ENCODE data around the gene RASD2.

The RASD2 gene

DNA sequence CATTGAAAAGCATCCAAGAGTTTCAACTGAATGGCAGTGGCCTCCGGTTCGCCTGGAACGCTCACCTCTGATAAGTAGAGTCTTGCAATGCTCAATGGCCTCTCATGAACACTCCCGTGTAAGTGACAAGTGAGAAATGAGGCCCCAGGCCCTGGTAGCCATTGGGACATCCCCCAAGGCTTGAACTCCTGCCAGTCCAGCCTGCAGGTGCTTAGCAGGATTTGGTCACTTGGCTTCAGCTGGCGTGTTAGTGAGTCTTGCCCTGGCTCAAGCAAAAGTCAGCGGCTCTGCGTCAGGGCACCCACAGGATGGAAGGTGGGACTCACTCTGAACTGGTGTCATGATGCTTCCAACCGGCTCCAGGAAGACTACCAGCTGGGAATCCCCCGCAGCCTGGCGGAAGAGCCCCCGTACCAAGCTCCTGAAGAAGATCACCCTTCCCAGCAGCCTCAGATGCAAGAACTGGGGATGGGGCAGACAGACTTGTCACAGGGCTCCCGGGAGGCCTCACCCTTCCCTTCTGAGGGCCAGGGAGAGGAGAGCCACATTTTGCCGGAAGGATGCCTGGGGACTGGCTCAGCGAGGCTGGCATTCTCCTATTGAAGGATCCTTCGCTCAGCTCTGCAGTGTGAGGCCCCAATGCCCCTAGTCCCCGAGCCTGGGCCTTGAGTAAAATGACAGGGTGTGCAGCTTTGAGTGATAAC is 57.2 kb downstream of the RASD2 start:
- WGBS, 2 experiments (ENCODE audit: insufficient coverage in 2 of 2), result 86 to 92% methylated on average over 15 to 16 of the region's 16 CpGs
- Histone ChIP-seq H3K36me3 (ENCODE audit: control insufficient read depth, insufficient read depth, low read length) (no peaks in the 10 kb centered on the region), H3K4me3 (ENCODE audit: extremely low read depth, insufficient read depth, low read length, poor library complexity, severe bottlenecking) (no peak overlapping the region), H3K27ac (ENCODE audit: low read depth, low read length, severe bottlenecking) (no peak overlapping the region), H3K9me3 (ENCODE audit: control insufficient read depth, low read length) (no peaks in the 10 kb centered on the region), H3K4me1 (ENCODE audit: control insufficient read depth, insufficient read depth, low read length, poor library complexity, severe bottlenecking) (peaks cover 8% of the 10 kb centered on the region)

DNA sequence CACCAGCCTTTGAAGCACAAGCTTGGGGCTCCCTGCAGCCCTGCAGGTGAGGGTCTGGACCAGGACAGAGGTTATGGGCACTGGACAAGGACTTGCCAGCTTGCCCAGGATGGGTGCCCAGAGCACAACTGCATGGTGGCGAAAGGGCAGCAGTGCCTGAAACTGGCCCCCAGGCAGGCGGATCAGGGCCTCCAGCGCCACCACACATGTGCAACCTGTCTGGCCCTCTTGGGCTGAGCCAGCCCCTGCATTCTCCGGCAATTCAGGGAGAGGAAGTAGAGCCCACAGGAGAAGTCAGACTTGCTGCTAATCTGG is 57.7 kb downstream of the RASD2 start:
- H3K36me3 ChIP-seq (ENCODE audit: control insufficient read depth, insufficient read depth, low read length), result no peaks in the 10 kb centered on the region
- H3K9me3 ChIP-seq (ENCODE audit: control insufficient read depth, low read length), result no peaks in the 10 kb centered on the region
- 94 to 100% methylated on average over 4 of the region's 4 CpGs for WGBS, 2 experiments (ENCODE audit: insufficient coverage in 2 of 2)
- H3K4me3 ChIP-seq (ENCODE audit: extremely low read depth, insufficient read depth, low read length, poor library complexity, severe bottlenecking), result no peak overlapping the region
- no peak overlapping the region for H3K27ac ChIP-seq (ENCODE audit: low read depth, low read length, severe bottlenecking)
- H3K4me1 ChIP-seq (ENCODE audit: control insufficient read depth, insufficient read depth, low read length, poor library complexity, severe bottlenecking), result peaks cover 3% of the 10 kb centered on the region

DNA sequence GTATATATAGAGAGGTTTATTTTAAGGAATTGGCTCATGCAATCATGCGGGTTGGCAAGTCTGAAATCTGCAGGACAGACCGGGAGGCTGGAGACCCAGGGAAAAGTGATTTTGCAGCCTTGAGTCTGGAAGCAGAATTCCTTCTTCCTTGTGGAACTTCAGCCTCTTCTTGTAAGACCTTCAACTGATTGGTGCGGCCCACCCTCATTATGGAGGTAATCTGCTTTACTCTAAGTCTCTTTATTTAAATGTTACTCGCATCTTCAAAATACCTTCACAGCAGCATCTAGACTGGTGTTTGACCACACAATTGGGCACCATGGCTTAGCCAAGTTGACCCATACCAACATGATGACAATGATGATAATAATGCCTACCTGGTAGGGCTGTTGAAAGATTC is 58.7 kb downstream of the RASD2 start:
- H3K4me1 ChIP-seq (ENCODE audit: control insufficient read depth, insufficient read depth, low read length, poor library complexity, severe bottlenecking), result no peaks in the 10 kb centered on the region
- WGBS, 2 experiments (ENCODE audit: insufficient coverage in 2 of 2), result 88 to 100% methylated on average over 2 to 4 of the region's 4 CpGs
- H3K27ac ChIP-seq (ENCODE audit: low read depth, low read length, severe bottlenecking), result no peak overlapping the region
- no peak overlapping the region for H3K4me3 ChIP-seq (ENCODE audit: extremely low read depth, insufficient read depth, low read length, poor library complexity, severe bottlenecking)
- no peaks in the 10 kb centered on the region for H3K36me3 ChIP-seq (ENCODE audit: control insufficient read depth, insufficient read depth, low read length)
- H3K9me3 ChIP-seq (ENCODE audit: control insufficient read depth, low read length), result no peaks in the 10 kb centered on the region

- no peaks in the 10 kb centered on the region for H3K9me3 ChIP-seq (ENCODE audit: control insufficient read depth, low read length)
- peaks cover 3% of the 10 kb centered on the region for H3K4me1 ChIP-seq (ENCODE audit: control insufficient read depth, insufficient read depth, low read length, poor library complexity, severe bottlenecking)
- no peak overlapping the region for H3K27ac ChIP-seq (ENCODE audit: low read depth, low read length, severe bottlenecking)
- 86 to 96% methylated on average over 8 to 11 of the region's 12 CpGs for WGBS, 2 experiments (ENCODE audit: insufficient coverage in 2 of 2)
- H3K4me3 ChIP-seq (ENCODE audit: extremely low read depth, insufficient read depth, low read length, poor library complexity, severe bottlenecking), result no peak overlapping the region
- no peaks in the 10 kb centered on the region for H3K36me3 ChIP-seq (ENCODE audit: control insufficient read depth, insufficient read depth, low read length)
These were observed 59.8 kb downstream of the RASD2 start for GRCh38 chr22:35600476-35600875.

GRCh38 chr22:35601013-35601580 is 60.5 kb downstream of the RASD2 start:
- H3K27ac ChIP-seq (ENCODE audit: low read depth, low read length, severe bottlenecking), result no peak overlapping the region
- whole genome bisulfite sequencing, 2 experiments (ENCODE audit: insufficient coverage in 2 of 2), result 93 to 96% methylated on average over 5 of the region's 5 CpGs
- H3K36me3 ChIP-seq (ENCODE audit: control insufficient read depth, insufficient read depth, low read length), result no peaks in the 10 kb centered on the region
- peaks cover 3% of the 10 kb centered on the region for H3K4me1 ChIP-seq (ENCODE audit: control insufficient read depth, insufficient read depth, low read length, poor library complexity, severe bottlenecking)
- H3K4me3 ChIP-seq (ENCODE audit: extremely low read depth, insufficient read depth, low read length, poor library complexity, severe bottlenecking), result no peak overlapping the region
- H3K9me3 ChIP-seq (ENCODE audit: control insufficient read depth, low read length), result no peaks in the 10 kb centered on the region

DNA sequence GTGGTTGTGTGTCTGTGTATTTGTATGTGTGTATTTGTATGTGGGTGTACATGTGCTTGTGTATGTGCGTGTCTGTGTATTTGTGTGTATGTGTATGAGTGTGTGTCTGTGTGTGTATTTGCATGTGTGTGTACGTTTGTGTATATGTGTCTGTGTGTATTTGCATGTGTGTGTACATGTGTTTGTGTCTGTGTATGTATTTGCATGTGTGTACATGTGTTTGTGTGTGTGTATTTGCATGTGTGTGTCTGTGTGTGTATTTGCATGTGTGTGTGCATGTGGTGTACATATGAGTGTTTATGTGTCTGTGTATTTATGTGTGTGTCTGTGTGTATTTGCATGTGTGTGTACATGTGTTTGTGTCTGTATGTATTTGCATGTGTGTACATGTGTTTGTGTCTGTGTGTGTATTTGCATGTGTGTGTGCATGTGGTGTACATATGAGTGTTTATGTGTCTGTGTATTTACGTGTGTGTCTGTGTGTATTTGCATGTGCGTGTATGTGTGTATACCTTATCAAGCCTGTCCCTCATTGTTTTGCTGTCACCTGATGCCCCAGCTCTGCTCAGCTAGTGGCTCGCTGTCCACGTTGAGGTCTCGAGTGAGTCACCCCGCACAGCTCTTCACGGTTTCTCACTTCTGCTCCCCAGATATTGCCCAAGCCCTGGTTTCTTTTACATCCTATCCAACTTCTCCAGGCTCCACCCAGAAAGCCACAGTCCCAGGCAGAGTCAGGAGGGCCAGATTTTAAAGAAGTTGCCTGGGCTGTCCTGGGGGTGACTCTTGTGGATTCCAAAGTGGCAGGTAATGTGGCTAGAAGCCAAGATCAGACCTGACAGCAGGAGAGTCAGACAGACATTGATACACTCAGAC is 61.3 kb downstream of the RASD2 start:
- H3K9me3 ChIP-seq (ENCODE audit: control insufficient read depth, low read length), result no peaks in the 10 kb centered on the region
- 87 to 93% methylated on average over 7 to 9 of the region's 9 CpGs for WGBS, 2 experiments (ENCODE audit: insufficient coverage in 2 of 2)
- peaks cover 3% of the 10 kb centered on the region for H3K4me1 ChIP-seq (ENCODE audit: control insufficient read depth, insufficient read depth, low read length, poor library complexity, severe bottlenecking)
- no peaks in the 10 kb centered on the region for H3K36me3 ChIP-seq (ENCODE audit: control insufficient read depth, insufficient read depth, low read length)
- no peak overlapping the region for H3K27ac ChIP-seq (ENCODE audit: low read depth, low read length, severe bottlenecking)
- no peak overlapping the region for H3K4me3 ChIP-seq (ENCODE audit: extremely low read depth, insufficient read depth, low read length, poor library complexity, severe bottlenecking)

All from mesodermal cell (in vitro differentiated cells).